Skin of body (tissue), 2 donors: ENCODE measurements around the gene TMEM100. TPM values are rescaled to one million over a fixed set of nuclear protein-coding genes. Genes with fewer than 3 reads are reported as not detected.

ENCODE experiments used
- DNase-seq: peaks from one replicate; lab custom pipeline; 2025; lab: John Stamatoyannopoulos, UW
- total RNA-seq: library from RNA; depleted of rRNA; stranded (reverse); fragments of >200 nt; gene quantifications from one replicate; pipeline ENCODE4 v1.2.3, GENCODE V29; 2014

The TMEM100 gene, protein sequence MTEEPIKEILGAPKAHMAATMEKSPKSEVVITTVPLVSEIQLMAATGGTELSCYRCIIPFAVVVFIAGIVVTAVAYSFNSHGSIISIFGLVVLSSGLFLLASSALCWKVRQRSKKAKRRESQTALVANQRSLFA
- total RNA-seq, result 21.2 TPM

DNA sequence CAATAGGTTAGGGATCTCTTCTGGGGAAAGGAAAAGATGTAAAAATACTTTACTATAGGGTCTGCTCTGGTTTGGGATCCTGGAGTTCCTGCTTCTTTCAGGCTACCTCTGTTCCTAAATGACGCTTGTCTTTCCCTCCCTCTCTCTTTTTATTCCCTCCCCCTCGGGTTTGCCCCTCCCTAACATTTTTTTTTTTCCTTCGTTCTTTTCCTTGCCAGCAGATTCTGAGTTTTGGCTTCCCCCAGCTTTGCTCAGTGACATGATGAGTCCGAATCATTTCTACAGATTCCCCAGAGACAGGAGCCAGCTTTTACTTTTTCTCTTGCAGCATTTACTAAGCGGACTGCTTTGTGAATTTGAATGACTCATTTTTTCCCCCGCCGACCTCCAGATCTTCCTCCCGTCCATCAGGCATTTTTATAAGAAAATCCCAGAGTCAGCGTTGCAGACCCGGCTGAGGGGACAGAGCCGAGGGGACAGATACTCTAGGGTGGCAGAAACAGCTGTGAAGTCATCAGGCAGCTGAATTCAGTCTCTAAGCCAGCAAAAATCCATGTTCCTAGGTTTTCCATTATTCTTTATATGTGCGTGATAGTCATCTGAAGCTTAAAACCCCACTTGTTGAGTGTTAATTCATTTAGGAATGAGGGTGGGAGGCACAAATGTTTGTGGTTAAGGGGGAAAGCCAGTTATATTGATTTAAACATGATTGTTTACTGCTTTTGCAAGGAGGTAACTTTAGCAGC lies at the start of gene TMEM100:
Gene TMEM100, minus strand, starts transcription at position 123 of the 746 bp plus-strand sequence. CDS start 1,794 bp downstream, outside the sequence.
- peak; percentile 94 for DNase-seq

DNA sequence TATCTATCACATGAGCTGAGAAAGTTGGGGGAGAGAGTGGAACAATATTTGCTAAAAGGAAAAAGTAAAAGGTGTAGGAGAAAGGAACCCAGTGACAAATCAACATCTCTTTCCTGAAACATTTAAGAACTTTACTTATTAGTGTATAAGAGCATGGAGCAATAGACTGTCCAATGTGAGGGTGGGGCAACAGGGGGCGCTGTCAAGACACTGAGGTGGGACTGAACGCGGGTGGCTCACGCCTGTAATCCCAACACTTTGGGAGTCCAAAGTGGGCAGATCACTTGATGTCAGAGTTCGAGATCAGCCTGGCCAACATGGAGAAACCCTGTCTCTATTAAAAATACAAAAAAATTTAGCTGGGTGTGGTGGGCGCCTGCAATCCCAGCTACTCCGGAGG lies 49.4 kb upstream of the TMEM100 start:
- DNase-seq, result no peak

DNA sequence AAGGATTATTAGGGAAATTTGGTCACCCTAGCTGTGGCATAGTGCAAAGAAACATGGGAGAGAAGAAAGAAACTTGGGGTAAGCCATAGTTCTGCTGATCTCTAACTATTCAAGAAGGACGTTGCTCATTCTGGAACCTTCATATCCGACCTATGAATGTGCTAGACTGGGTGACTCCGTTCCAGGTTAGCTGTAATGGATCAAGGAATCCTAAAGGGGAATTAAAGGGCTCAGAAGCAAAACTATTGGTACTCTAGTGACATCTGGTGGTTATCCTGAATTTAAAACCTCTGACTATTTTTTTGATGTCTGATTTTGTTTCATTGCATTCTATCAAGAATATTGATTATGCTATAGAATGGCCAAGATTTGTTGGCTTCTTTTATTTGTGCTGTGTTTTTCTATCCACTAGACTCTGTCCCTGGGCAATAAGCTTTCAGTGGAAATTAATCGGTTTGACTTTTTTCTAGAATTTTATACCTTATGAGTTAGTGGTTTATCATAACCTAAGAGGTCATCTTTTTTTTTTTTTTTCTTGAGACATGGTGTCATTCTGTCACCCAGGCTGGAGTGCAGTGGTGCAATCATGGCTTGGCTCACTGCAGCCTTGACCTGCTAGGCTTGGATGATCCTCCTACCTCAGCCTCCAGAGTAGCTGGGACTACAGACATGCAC lies 47.7 kb upstream of the TMEM100 start:
- DNase-seq, result peak; percentile 50

DNA sequence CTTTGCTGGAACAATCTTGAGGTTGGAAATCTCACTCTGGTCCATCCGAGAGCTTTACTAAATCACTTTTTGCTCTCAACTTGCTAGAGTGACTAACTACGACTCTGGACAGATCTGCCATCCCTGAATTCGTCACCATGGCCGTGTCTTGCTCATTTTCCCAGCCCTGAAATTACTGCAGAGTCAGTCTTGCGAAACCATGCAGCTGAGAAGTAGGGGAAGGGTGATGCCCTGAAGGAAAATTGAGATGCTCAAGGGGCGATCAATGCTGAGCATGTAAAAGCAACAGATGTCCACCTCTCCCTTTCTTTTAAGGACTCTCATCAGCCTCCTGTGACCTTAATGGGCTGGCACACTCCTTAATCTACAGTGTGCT lies 46.9 kb upstream of the TMEM100 start:
- peak; percentile 38 for DNase-seq

DNA sequence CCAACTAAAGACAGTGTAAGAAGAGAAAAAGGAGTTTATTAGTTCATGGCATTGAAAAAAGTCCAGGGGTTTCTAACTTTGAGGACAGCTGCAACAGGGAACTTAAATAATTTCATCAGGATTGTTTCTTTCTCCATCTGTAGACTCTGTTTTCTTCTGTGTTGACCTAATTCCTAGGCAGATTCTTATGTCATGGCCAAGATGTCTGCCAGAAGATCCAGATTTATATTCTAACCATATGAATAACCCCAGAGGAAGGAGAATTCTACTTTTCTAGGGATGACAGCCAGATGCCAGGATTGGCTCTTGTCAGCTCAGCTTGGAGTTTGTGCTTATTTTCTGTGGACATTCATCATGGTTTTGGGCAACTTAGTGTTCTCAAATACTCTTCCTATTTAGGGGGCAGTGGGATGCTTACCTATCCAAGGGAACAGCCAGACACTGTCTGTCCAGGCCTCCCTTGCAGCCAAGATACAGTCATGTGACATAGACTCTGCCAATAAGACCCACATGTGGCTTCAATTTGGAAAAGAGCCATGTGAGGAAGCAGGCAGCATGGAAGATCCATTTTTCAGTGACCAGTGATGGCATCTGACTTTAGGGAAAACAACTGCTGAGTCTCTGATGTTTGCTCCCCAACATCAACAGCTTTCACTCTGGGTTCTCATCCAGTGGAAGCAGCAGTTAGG lies 46.4 kb upstream of the TMEM100 start:
- peak; percentile 72 for DNase-seq

DNA sequence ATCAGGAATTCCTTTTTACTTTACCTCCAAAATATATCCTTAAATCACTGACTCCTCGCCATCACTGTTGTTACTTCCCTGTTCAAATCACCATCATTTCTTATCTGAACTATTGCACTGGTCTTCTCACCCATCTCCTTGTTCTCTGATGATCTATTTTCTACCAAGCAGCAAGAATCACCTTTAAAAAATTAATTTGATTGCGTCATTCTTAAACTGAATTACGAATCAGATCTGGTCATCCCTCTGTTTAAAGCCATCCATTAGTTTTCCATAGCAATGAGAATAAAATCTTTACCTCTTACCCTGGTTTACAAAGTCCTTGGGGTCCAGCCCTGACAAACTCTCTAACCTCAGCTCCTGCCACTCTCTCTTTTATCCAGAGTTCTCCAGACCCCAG lies 42.8 kb upstream of the TMEM100 start:
- no peak for DNase-seq

DNA sequence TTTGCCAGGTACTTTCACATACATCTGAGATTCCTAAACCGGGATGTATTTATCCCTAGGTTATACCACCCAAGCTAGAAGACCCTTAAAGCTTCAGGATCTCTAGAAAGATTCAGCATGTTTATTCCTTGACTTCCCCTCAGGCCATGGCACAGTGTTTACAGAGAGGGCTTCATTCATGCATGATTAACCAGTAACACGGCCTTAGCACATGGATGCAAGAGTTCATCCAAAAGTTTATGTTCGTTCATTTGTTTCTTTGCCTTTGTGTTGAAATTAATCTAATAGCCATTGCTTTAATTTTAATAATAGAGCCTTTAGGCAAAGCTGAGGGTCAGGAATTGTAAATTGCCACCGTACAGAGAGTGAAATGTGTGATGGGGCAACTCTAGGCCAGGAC lies 41.9 kb upstream of the TMEM100 start:
- DNase-seq, result no peak

DNA sequence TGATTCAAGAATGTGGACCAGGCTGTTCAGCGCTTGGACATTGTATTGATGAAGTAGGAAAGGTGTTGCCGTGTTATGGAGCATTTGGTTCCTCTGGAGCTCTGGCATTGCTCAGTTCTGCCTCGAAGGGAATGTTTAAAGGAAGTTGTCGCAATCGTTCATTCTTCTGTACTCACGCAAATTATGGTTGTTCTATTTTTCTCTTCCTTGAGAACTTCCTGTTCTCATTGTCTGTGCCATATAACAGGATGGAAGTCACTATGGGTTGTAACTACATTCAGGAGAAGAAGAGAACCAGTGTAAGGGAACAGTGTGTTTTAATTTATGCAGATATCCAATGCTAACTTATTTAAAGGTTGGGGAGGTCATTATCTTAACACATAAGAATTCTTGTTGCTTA lies 41.2 kb upstream of the TMEM100 start:
- DNase-seq, result no peak

DNA sequence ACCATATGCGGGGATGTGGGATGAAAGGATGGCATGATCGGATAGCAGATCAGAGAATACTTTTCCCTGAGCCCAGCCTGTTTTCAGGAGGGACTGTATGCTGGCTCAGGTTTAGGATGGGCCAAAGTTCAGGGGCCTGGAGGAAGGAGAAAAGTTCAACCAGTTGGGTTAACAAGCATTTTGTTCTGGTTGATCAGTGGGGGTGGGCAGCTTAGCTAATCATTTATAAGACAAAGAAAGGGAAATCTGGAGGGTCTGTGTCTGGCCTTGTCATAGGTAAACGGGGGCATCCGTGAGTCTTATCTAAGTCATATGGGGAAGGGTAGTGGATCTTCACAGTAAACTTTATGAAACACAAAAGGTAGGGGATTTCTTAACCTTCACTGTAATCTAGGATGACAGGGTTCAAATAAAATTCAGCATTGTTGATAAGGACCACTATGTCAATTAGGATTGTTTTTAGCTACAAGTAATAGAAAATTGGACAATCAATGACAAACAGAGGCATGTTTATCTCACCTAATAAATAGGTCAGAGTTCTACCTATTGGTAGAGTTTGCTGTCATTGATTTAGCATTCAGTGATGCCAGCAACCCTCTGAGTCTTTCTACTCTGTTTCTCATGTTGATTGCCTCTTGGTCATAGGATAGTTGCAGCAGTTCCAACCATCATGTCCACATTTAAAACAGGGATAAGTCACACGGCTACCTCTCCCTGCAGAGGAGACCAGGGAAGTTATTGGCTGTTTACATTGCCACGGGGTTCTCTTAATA lies 39.6 kb upstream of the TMEM100 start:
- DNase-seq, result no peak

DNA sequence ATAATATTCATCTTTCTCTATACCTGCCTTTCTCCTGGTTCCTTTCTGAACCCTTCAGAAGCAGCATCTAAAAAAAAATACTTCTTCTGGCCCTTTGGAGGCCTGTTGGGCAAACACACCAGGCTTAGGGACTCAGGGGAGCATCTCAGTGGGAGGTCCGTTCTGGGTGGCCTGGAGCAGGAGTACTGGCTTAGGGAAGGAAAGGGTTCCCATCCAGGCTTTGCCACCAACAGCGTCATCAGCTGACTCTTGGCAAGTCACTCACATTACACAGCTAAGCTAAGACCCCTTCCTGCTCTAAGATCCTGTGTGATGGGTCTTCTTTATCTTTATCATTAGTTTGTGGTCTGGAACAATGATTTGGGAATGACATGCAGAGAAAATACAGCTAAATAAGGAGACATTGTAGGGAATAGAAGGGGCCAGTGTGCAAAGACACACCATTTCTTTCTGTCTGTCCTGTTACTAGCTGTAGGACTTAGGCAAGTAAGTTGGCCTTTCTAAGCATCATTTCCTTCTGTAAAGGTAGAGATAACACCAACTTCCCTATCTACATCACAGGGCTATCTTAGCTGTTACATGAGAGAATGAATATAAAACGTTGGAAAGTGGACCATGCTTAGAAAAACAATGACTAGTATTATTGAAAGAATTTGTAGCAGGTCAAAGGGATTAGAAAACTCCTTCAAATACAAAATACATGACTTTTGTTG lies 38.1 kb upstream of the TMEM100 start:
- DNase-seq, result no peak

DNA sequence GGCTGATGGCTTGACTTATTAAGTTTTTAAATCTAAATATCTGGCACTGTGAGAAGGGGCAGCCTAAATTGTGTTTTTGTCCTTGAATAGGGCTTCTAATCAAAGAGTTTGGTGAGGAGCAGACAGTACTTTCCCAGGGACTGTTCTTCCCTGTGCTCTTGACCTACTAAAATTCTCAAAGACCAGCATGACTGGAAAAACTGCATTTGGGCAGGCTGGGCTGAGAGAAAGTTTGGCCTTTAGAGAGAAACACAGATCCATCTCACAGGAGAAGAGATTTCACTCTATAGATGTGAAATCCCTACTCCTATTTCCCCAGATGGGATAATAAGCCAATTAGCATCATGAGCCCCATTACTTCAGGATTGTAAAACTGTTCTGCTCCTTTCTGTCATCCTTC lies 35.5 kb upstream of the TMEM100 start:
- no peak for DNase-seq

DNA sequence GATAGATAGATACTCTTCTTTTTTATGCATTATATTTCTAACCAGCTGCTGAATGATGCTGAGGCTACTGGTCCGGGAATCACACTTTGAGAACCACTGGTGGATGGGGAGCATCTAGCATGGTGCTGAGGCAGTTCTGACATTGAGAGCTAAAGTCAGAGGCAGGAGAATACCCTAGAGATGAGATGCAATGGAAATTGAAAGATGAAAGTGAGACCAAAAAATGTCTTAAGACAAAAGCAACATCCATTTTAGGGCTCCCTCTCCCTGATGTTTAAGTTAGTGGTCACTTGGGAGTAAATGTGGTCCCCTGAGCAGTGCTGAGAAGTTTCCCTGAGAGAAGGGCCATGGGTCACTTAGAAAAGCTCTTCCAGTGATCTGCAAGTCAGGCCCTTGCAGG lies 35.0 kb upstream of the TMEM100 start:
- no peak for DNase-seq

DNA sequence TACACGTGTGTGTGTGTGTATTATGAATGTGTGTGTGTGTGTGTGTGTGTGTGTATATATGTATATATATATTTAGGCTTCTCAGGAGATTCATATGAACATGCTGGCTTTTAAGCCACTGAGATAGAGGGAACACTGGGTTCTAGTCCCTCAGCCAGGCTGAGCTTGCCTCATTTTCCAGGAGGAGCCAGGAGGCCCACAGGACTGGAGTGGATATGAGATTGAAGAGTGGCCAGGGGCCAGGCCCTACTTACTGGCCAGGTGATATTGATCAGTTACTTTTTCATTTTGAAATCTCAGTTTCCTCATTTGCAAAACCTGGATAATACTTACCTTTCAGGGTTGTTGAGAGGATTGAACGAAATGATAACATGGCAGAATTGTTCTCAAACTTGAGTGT lies 34.0 kb upstream of the TMEM100 start:
- no peak for DNase-seq

DNA sequence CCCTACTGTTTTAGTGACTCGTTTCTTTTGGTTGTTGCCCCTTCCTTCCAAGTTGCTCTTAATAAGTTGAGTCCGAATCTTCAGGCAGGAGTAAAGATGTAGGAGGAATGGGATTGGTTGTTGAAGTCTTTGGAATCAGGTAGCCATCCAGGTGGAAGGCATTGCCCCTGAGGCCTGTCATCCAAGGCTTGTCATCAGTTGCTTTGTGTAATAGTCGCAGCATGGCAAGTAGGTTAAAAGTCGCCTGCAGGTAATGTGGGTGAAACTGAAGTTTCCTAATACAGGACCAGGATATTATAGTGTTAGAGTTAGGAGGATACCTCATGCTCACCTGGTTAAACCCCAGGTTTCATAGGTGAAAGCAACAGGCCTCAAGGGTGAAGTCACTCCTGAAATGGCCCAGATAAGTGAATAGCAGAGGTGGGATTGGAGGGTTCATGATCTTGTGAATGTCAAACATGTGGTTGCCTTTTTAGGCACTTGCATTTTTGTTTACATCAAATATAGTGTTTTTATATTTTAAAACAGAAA lies 29.1 kb upstream of the TMEM100 start:
- DNase-seq, result no peak

DNA sequence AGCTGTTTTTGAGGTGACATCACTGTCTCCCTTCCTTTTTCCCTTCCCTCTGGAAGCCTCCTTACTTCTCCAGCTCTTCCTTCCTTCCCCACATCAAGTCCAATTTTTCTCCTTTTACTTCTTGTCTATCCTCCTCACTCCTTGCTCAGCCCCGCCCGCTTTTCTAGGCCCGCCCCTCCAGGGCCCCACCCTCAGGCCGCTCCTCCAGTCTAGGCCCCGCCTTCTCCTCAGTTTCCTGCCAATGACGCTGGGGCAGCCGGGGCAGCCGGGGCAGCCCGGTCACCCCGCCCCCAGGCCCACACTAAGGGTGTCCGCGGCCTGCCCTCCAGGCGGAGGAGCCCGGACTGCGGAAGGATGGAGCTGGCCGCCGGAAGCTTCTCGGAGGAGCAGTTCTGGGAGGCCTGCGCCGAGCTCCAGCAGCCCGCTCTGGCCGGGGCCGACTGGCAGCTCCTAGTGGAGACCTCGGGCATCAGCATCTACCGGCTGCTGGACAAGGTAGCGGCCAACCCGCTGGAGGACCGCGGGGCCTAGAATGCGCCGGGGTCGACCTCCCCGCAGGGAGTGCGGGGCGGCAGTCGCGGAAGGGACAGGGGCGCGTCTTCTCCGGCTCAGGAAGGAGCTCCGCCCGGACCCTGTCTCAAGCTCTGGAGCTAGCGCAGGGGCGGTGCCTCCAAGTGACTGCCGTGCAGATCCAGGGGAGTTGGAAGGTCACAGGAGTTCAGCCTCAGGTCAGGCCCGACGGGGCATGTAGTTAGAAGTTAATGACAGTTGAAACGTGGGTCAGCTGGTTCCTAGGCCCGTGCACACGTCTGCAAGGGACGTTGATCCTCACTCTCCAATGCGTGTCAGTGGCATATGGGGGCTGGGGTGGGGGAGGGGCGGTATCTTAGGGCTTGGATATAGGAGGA lies 28.3 kb upstream of the TMEM100 start, which contains the start of gene PCTP:
Gene PCTP, plus strand, starts transcription at position 302 of the 908 bp plus-strand sequence. Its CDS starts 53 bp downstream, at position 355.
- peak; percentile 83 for DNase-seq

DNA sequence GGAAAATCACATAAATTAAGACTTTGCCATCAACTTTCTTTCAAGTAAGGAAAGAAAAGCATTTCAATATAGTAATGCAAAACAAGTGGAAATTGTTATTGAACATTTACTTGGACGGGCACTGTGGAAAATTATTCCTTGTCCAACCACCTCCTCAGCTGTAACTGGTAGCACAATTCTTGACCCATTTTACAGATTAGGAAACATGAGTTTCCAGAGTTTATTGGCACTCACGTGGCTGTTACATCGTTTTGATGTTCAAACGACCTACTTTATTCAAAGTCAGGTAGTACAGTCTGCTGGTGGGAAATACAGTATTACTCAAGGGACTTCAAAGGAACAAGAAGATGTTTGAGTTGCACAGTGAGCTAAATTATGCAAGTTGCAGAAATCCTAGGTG lies 27.3 kb upstream of the TMEM100 start:
- DNase-seq, result no peak

DNA sequence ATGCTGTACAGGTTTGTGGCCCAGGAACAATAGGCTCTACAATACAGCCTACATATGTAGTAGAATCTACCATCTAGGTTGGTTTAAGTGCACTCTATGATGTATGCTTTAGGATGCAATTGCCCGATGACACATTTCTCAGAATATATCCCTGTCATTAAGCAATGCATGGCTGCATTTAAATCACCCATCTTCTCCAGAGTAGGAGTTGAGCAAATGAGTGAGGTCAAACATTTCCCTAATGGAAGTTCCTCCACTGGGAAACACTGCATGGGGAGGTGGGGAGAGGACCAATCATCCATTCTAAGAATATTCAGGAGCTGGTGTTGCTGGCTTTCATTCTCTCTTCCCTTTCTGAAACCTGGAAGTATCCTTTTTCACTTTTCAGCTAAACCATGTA lies 26.2 kb upstream of the TMEM100 start:
- no peak for DNase-seq

DNA sequence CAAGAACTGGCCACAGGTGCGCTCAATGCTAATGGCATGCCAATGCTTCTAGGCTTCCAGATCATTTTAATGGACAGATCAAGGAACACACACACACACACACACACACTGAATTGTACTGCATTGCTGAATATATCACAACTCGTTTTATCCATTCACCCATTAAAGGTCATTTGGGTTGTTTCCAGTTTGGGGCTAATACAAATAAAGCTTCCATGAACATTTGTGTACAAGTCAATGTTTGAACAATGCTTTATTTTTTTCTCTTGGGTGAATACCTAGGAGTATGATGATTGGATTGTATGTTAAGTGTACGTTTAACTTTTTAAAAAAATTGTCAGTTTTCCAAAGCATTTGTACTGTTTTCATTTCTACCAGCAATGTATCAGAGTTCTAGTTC lies 24.5 kb upstream of the TMEM100 start:
- no peak for DNase-seq

DNA sequence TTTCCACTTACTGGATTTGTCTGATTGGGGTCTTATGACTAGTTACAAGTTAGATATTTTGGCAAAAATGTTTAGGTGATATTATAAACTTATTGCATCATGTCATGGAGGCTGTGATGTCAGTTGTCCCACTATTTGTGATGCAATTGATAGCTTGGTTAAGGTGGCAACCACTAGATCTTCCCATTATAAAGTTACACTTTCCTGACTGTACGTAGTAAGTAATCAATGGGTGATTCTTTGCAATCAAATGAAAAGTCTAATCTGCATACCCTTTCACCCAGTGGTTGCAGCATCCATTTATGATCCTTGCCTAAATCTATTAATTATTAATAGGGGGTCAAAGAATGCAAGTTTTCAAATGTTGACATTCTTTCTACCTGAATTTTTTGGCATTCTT lies 23.8 kb upstream of the TMEM100 start:
- DNase-seq, result no peak
